Right atrium auricular region (tissue), 2 donors: Measurements from ENCODE around the gene FNDC11. TPM values are rescaled to one million over a fixed set of nuclear protein-coding genes. Genes with fewer than 3 reads are reported as not detected.

Source experiments
- DNase-seq: peaks from one replicate; pipeline ENCODE4 v3.0.0-alpha.2; 2019; ENCODE audit warnings: low spot score
- H3K27ac ChIP-seq, 2 donors: fragments of 200-600 bp; sonication (generic); 1 replicate in 1 of 2; 2 replicates in 1 of 2; pipeline ENCODE4 v1.5.1; 2016 to 2019
- H3K27me3 ChIP-seq, 2 donors: fragments of 200-600 bp; sonication (generic); one replicate each; pipeline versions ENCODE4 v1.5.1 to v1.6.0; 2017 to 2019
- H3K36me3 ChIP-seq: fragments of 200-600 bp; sonication (generic); one replicate; pipeline ENCODE4 v1.5.1; 2016
- H3K4me1 ChIP-seq, 2 donors: fragments of 200-600 bp; sonication (generic); one replicate each; pipeline versions ENCODE4 v1.5.1 to v1.6.0; 2017 to 2019
- H3K4me3 ChIP-seq, 2 donors: fragments of 200-600 bp; sonication (generic); 1 replicate in 1 of 2; 2 replicates in 1 of 2; pipeline ENCODE4 v1.5.1; 2017 to 2019; ENCODE audit warnings: mild to moderate bottlenecking in 1 of 2, moderate library complexity in 1 of 2
- H3K9me3 ChIP-seq, 2 donors: fragments of 200-600 bp; sonication (generic); one replicate each; pipeline ENCODE4 v1.5.1; 2019
- total RNA-seq, 2 donors: library from RNA; depleted of rRNA; stranded (reverse); fragments of >200 nt; gene quantifications; one replicate each; pipeline ENCODE4 v1.1.0, GENCODE V29; 2016
- TF ChIP-seq, protein P1 (sequence below), 2 donors: fragments of 200-600 bp; sonication (generic); IDR thresholded peaks; one replicate each; pipeline ENCODE4 v1.5.1; 2019; ENCODE audit warnings: antibody characterized with exemption in 2 of 2

The FNDC11 gene
- total RNA-seq, 2 donors from 2014 or later, result not detected

- H3K27ac ChIP-seq, result peak overlapping the region in 1 of 2 donors; percentile 93
- H3K36me3 ChIP-seq, result no peaks in the 10 kb centered on the region
- H3K4me1 ChIP-seq, result peaks cover 0 to 33% of the 10 kb centered on the region in 2 donors
- no peak for DNase-seq
- no peaks in the 10 kb centered on the region for H3K9me3 ChIP-seq
- H3K27me3 ChIP-seq, result no peaks in the 10 kb centered on the region
- peak overlapping the region; percentile 78 to 87 for H3K4me3 ChIP-seq
- TF ChIP-seq, protein P1, sequence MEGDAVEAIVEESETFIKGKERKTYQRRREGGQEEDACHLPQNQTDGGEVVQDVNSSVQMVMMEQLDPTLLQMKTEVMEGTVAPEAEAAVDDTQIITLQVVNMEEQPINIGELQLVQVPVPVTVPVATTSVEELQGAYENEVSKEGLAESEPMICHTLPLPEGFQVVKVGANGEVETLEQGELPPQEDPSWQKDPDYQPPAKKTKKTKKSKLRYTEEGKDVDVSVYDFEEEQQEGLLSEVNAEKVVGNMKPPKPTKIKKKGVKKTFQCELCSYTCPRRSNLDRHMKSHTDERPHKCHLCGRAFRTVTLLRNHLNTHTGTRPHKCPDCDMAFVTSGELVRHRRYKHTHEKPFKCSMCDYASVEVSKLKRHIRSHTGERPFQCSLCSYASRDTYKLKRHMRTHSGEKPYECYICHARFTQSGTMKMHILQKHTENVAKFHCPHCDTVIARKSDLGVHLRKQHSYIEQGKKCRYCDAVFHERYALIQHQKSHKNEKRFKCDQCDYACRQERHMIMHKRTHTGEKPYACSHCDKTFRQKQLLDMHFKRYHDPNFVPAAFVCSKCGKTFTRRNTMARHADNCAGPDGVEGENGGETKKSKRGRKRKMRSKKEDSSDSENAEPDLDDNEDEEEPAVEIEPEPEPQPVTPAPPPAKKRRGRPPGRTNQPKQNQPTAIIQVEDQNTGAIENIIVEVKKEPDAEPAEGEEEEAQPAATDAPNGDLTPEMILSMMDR (IDR thresholded peaks at IDR 0.05), result no peak
Observed at GRCh38 chr20:63518946-63519667, 34.9 kb upstream of the FNDC11 start.

GRCh38 chr20:63519668-63520503 lies 34.1 kb upstream of the FNDC11 start:
- Histone ChIP-seq H3K27me3 (no peaks in the 10 kb centered on the region), H3K4me1 (peaks cover 0 to 33% of the 10 kb centered on the region in 2 donors), H3K4me3 (peak overlapping the region; percentile 78 to 87), H3K9me3 (no peaks in the 10 kb centered on the region), H3K27ac (peak overlapping the region; percentile 93), H3K36me3 (no peaks in the 10 kb centered on the region)
- TF ChIP-seq, protein P1 (IDR thresholded peaks at IDR 0.05), result peak; percentile 28 to 68
- DNase-seq, result no peak

GRCh38 chr20:63520504-63520933 lies 33.4 kb upstream of the FNDC11 start, which contains the start of gene PPDPF:
Gene PPDPF (plus strand): TSS chr20:63520765. CDS start chr20:63521309, 544 bp downstream.
- Histone ChIP-seq H3K27ac (peak within 1 kb of the TSS; percentile 93), H3K27me3 (no peaks in the 10 kb centered on the region), H3K9me3 (no peaks in the 10 kb centered on the region), H3K36me3 (no peaks in the 10 kb centered on the region), H3K4me3 (peak within 1 kb of the TSS; percentile 78 to 87), H3K4me1 (peaks cover 0 to 33% of the 10 kb centered on the region in 2 donors)
- DNase-seq, result peak; percentile 85
- TF ChIP-seq, protein P1 (IDR thresholded peaks at IDR 0.05), result no peak

- H3K36me3 ChIP-seq, result no peaks in the 10 kb centered on the region
- TF ChIP-seq, protein P1 (IDR thresholded peaks at IDR 0.05), result peak in 1 of 2 donors; percentile 19
- H3K27me3 ChIP-seq, result no peaks in the 10 kb centered on the region
- H3K4me1 ChIP-seq, result peaks cover 0 to 33% of the 10 kb centered on the region in 2 donors
- DNase-seq, result peak; percentile 68
- no peaks in the 10 kb centered on the region for H3K9me3 ChIP-seq
- peak overlapping the region; percentile 78 to 87 for H3K4me3 ChIP-seq
- H3K27ac ChIP-seq, result peak overlapping the region; percentile 93
Observed at GRCh38 chr20:63520934-63521601, 32.9 kb upstream of the FNDC11 start.

DNA sequence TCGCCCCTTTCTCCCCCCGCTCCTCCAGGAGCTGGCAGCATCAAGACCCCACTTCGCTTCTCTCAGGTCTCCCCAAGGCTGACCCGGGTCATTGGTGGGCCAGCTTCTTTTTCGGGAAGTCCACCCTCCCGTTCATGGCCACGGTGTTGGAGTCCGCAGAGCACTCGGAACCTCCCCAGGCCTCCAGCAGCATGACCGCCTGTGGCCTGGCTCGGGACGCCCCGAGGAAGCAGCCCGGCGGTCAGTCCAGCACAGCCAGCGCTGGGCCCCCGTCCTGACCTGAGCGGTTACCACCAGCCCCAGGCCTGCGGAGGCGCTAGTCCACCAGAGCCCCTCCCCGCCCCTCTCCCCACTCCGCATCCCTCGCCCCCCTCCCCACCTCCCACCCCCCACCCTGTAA lies 32.4 kb upstream of the FNDC11 start:
- Histone ChIP-seq H3K27ac (peak overlapping the region; percentile 93), H3K4me3 (peak overlapping the region; percentile 78 to 87)
- TF ChIP-seq, protein P1 (IDR thresholded peaks at IDR 0.05), result no peak

More for the DNA sequence above, 32.4 kb upstream of the FNDC11 start:
- DNase-seq, result no peak
- H3K36me3 ChIP-seq, result no peaks in the 10 kb centered on the region
- peaks cover 0 to 33% of the 10 kb centered on the region in 2 donors for H3K4me1 ChIP-seq
- H3K27me3 ChIP-seq, result no peaks in the 10 kb centered on the region
- no peaks in the 10 kb centered on the region for H3K9me3 ChIP-seq
